ENCODE data around the gene LTA4H. TPM values are rescaled to one million over a fixed set of nuclear protein-coding genes. Genes with fewer than 3 reads are reported as not detected.

Gene LTA4H
- 79.5 and 90.7 TPM in 2 replicates for total RNA-seq

DNA sequence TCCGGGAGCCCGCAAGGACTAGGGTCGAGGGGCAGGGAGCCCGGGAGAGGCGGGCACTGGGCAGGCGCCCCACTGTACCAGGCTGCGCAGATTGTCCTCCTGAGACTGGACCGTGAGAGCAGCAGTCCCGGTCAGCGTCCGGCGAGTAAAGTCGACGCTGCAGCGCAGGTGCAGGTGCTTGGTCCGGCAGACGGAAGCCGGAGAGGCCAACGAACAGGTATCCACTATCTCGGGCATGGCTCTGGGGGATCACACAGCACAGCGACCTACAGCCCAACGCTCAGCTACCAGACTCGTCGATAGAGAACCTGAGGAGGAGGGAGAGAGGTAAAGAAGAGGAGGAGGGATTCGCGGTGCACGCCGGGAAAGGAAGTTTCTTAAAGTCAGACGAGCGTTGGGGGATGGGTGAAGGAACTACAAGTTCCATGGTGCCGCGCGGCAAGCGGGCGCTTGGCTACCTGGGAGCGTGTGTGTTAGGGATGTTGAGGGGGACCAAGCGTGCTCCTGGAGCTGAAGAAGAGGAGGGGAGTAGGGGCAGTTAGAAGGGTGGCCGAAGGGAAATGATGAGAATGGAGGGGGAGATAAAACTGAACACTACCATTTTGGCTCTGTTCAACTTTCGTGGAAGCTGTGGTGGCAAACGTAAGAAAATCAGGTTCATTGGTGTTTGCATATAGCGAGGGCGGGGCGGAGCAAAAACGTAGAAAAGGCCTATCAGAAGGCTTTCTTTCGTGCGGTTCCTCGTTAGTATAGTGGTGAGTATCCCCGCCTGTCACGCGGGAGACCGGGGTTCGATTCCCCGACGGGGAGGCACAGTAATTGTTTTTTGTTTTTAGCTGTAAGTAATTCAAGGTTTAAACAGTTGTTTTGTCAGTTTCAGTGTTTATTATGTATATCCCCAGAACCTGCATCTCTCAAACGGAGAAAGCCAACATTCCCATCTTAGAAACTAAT lies at the start of gene LTA4H:
Gene LTA4H (minus strand): TSS at position 305 of the 954 bp plus-strand sequence. CDS start 68 bp downstream, at position 237.

DNA sequence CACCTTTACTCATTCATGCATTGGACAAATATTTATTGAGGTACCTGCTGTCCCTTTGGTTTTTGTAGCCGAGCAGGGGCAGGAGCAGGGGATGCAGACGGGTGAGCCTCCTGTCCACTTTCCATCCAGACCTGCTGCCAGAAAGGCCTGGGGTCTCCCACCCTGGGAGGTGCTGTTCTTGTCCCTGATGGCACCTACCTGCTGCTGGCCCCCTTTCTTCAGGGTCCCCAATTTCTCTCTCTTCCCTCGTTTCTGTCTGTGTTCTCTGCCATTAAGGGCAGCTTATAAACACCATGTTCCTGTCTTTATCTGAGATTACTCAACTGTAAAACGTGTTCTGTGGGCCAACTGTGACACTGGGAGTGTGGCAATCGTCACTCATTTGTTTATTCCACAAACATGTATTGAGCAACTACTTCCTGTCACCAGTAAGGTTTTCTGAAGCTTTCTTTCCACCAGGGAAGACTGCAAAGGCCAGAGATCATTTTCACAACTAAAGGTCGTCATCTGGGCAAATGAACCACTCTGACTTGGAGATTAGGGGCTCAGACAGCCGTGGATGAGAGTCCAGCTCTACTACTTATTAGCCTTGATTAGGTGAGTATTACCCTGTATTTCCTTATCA lies 39.2 kb downstream of the LTA4H start, which contains the start of gene HAL:
Gene HAL (minus strand): TSS at position 311 of the 625 bp plus-strand sequence. CDS start 434 bp downstream, outside the sequence.

Other genes with a start within 250 kb of the LTA4H start
- gene NTN4, start 244.8 kb downstream of the LTA4H start, total RNA-seq, result 47.8 and 76.1 TPM in 2 replicates
- 16.6 and 17.7 TPM in 2 replicates for gene SNRPF, start 176.6 kb downstream of the LTA4H start, total RNA-seq
- gene CCDC38, start 93.0 kb downstream of the LTA4H start, total RNA-seq, result not detected in 2 replicates
- gene AMDHD1, start 92.3 kb downstream of the LTA4H start, total RNA-seq, result 0.14 and 0.37 TPM in 2 replicates
- under 0.01 and 0.14 TPM in 2 replicates for gene HAL, start 39.2 kb downstream of the LTA4H start, total RNA-seq
- 6.1 and 6.7 TPM in 2 replicates for gene ELK3, start 158.8 kb upstream of the LTA4H start, total RNA-seq

Data from smooth muscle cell of bladder (primary cell).